Stimulated activated CD4-positive, alpha-beta T cell treated with anti-CD3 and anti-CD28 coated beads, Interleukin-4, amount 100 ng/mL, for 48 hours (primary cell): ENCODE results near the gene DNAJC5.
"Not testable (repeated sequence)": the region's sequence is repeated elsewhere in the genome, so short reads cannot be mapped to it uniquely, and the experiment has no call there.

Source experiments
- DNase-seq, 2 donors: peaks; one replicate each; pipeline ENCODE4 v3.0.0-alpha.2; 2020; ENCODE audit warnings: low read depth in 2 of 2

DNAJC5 gene

DNA sequence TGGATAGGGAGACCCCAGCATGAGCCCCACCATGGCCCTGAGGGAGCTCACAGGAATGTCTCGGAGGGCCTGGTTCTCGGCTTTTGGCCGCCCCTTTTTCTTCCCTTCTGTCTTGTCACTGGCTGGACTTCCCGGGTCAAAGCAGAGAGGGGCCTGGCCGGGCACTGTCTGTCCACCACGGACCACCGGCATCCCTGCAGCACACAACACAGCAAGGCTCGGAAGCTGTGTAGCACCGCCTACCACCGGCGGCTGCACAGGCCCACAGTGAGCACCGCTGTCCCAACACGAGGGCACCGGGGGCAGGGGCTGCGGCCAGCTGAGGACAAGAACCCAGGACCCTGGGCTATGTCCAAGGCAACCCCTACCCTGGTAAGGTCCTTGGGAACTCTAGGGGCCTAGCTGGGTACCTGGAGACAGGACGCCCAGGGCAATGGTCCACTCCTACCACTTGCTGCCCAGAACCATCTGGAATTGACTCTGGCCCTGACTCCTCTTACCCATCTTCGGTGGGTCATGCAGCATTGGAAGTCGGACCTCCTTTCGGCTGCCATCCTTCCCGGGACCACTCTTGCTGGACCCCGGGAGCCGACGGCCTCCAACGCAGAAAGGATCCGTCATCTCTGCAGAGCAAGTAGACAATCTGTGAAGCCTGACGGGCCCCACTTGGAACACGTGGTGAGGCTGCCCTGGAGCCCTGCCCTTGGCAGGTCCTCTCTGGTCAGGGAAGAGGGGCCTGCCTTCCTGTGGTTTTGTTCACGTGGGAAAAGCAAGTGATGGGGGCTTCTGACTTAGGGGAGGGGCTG lies 72.6 kb downstream of the DNAJC5 start:
- DNase-seq = no peak

DNA sequence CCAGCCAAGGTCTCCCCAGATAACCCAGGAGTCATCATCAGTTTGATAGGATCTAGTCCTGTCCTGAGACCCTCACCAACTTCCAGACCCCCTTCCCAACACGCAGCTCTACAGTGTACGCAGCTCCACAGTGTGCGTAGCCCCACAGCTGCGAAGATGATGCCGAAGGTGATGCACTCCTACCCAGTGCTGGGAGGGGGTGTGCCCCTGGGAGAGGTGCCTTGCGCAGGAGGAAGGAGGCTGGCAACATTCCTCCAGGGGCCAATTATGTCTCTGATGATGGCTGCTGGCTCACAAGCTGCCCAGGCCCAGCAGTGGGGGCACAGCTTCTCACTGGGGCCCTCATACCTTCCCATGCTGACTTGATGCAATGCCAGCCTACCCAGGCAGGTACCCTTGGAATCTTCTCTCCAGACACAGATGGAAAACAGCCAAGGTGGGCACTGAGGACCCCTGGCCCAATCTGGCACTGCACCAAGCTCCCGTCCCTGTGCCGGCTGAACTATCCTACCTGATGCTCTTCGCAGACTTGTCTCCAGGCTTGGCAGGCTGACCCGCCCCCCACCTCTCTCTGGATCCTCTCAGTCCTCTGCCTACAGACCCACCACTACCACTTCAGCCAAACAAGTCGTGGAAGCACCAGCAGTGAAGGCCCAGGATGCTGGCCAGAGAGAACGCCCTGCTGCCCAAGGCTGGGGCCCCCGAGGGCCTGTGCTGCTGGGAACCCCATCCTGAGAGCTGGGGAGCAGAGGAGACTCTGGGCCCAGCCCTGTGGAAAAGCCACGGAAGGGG lies 73.4 kb downstream of the DNAJC5 start:
- DNase-seq = no peak

DNA sequence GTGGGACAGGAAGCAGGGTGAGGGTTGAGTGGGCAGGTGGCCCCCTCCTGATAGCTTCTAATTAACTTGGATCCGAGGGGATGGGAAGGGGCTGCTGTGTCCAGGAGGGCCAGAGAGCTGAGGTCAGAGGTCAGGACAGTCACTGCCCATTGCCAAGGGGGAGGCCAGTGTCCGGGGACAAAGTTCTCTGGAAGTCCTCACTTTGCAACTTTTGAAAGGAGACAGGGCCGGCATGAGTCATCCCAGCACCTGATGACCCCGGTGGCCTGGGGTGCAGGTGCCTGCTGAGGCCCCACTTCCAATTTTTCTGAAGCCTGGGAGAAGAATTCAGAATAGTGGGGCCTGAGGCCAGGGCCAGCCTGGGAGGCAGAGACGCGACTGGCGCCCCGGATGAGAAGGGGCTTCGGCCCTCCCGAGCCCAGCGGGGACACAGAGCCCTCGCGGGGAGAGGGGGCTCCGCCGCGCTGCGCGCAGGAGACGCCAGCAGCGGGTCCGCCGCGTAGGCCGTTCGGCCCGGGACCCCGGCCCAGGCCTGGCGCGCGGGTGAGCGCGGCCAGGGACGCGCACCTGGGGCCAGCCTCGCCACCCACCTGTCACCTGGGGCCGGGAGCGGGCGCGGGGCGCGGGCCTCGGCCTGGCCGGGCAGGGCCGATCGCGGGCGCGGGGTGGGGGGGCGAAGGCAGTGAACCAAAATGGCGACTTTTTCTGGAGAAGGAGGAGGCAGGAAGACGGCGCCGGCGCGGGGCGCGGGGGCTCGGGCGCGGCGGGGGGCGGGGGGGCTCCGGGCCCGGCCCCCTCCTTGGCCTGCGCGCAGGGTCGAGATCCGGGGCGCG lies 74.2 kb downstream of the DNAJC5 start:
- no peak for DNase-seq

DNA sequence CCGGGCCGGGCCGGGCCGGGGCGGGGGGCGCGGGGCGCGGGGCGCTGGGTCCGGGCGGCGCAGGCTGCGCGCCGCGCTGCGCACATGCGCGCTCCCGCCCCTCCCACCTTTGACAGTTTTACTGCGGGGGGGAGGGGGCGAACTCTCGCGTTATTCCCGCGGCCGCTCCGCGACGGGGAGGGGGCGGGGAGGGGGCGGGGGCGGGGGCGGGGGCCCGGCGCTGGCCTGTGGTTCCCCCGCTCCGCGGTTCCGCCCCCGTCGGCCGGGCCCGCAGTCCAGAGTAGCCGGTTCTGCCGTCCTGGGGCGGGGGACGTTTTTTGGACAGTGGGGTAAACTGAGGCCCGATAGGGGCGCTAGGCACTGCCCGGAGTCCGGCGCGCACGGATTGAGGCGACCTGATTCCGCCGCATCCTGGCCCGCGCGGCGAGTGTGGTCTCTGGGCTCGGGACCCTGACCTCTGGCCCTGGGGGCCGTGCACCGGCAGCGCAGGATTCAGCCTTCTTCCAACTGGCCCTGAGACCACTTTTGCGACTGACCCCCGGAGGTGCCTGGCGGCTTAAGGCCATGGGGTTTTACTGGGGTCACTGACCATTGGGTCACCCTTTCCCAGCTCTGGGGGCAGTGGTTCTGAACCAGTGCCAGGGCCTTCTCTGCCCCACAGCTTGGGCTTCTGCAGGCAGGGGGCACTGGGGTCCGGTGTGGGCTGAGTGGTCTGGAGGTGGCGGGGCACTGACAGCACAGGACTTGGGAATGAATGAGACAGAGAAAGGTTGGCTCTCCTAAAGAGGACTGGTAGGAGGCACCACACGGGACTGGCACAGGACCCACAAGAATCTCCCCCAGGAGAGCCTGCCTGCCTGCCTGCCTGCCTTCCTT lies 75.2 kb downstream of the DNAJC5 start, which contains the start of gene ZNF512B:
Gene ZNF512B, minus strand, starts transcription at position 93 of the 876 bp plus-strand sequence. CDS start 1,980 bp downstream, outside the sequence.
- DNase-seq = peak in 1 of 2 donors; percentile 61

DNA sequence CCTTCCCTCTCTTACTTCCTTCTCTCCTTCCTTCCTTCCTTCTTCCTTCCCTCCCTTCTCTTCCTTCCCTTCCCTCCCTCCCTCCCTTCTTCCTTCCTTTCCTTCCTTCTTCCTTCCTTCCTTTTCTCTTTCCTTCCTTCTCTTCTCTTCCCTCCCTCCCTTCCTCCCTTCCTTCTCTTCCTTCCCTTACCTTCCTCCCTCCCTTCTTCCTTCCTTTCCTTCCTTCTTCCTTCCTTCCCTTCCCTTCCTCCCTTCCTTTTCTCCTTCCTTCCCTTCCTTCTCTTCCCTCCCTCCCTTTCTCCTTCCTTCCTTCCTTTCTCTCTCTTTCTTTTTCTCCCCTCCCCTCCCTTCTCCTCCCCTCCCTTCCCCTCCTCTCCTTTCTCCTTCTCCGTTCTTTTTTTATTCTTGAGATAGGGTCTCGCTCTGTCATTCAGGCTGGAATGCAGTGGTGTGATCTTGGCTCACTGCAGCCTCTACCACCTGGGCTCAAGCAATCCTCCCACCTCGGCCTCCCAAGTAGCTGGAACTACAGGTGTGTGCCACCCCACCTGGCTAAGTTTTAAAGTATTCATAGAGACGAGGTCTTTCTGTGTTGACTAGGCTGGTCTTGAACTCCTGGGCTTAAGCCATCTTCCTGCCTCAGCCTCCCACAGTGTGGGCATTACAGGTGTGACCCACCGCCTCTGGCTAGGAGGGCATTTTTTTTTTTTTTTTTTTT lies 75.9 kb downstream of the DNAJC5 start:
- no peak for DNase-seq

DNA sequence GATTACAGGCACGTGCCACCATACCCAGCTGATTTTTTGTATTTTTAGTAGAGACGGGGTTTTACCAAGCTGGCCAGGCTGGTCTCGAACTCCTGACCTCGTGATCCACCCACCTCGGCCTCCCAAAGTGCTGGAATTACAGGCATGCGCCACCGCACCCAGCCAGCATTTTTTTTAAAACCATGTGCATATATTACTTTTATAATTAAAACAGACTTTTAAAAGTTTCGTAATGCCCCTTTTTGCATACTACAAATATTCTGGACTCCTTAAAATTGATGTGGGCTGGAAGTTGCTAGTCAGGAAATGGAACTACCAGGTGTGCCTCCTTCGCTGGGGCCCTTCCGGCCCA lies 77.0 kb downstream of the DNAJC5 start:
- DNase-seq = not testable (repeated sequence)

DNA sequence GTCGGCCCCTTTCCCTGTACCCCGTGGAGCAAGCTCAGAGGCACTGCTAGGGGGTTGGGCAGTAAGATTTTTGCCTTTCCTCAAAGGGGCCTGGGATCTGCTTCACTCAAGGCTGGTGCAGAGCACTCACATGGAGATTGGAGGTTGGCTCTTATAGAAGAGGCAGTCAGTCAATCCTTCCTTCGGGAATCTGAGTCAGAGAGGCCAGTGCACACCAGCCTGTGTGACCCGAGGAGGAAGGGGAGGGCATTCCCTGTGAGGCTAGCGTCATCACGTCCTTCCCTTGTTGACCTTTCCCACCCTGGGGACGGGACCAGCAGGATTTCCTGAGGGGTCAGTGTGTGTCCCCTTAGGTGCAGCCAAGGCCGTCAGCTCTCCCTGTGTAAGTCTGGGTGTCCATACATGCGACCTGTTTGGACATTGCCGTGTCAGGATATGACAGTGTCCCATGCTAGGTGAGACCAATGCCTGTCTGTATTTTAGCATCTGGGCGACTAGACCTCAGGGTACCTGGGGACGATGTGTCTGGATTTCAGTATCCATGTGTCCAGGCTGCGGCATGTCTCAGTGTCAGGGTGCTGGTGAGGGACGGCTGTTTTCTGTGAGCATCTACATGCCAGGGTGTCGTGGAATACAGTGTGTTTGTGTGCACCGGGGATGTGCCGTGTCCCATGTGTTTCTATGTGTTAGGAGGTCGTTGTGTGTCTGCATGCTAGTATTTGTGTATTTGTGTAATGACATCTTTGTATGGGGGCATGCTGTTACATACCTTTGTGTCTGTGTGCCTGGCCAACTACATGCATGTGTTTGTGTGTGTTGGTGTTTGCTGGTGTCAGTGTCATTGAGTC lies 77.6 kb downstream of the DNAJC5 start:
- DNase-seq = no peak

DNA sequence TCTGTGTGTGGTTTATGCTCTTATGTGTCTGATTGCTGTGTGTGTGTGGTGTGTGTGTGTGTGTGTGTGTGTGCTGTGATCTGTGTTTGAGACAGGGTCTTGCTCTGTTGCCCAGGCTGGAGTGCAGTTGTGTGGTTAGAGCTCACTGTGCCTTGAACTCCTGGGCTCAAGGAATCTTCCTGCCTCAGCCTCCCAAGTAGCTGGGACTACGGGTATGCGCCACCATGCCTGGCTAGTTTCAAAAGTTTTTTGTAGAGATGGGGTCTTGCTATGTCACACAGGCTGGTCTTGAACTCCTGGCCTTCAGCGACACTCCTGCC lies 78.2 kb downstream of the DNAJC5 start:
- no peak for DNase-seq

DNA sequence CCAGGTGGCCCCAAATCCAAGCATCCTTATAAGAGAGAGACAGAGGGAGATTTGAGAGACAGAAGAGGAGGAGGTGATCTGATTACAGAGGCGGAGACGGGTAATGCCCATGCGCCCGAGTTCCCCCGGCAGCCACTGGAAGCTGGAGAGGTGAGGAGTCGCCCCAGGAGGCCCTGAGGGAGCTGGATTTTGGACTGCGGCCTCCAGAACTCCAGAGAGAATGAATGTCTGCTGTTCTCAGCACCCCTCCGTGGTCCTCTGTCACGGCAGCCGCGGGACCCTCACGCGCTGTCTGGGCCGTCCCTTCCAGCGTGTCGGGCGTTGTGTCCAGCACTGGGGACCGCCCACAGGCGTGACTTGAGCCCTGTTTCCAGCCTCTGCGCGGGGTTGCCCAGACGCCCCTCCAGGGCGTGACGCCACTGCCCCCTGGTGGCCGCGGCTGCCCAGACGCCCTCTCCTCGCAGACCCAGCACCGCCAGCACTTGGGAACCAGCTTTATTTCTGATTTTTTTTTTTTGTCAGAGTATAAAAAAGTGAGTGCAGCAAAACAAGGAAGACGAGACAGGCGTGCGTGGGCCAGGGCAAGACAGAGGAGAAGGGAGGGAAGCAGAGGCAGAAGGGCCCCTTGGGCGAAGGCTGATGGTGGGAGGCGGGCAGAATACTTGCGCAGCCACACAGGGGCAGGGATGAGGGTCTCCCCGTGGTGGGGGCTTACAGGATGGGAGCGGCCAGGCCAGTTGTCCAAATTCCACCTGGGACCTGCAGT lies 78.9 kb downstream of the DNAJC5 start:
- DNase-seq = peak; percentile 68 to 76

DNA sequence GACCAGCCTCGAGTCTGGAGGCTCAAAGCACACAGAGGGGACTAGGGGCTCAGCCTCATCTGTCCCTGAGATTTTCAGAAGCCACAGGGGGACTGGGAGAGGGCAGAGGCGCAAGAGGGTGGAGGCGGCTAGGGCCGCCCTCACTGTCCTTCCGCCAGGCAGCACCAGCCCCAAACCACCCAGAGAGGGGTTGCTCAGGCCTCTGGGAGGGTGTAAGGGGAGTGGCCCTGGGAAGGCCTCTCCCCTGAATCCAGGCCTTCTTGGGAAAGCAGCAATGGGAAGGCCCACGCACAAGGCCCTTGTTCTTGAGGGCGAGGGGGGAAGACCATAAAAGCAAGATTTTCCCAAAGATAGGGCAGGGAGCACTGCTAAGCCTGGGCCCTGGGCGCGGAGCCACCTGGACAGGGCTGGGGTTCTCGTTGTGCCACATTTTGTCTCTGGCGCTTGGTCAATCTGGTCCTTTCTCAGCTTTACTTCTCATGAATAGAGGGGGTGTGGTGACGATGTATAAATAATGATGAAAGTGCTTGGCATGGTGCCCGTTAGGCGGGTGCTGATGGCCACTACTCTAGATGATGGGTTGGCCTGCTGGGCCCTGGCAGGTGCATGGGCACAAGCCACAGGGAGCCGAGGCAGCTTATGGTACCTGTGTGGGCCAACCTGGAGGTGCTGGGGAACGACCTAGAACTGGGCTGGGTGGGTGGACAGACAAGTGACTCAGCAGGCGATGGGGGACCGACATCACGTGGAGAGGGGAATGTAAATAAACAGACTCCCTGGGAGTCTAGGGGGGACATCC lies 79.7 kb downstream of the DNAJC5 start:
- no peak for DNase-seq

DNA sequence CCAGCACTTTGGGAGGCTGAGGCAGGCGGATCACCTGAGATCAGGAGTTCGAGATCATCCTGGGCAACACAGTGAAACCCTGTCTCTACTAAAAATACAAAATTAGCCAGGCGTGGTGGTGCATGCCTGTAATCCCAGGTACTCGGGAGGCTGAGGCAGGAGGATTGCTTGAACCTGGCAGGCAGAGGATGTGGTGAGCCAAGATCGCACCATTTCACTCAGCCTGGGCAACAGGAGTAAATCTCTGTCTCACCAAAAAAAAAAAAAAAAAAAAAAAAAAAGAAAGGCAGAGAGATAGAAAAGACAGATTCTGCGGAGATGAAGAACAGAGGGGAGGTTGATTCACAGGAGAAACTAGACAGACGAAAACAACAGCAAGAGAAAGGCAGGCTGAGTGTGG lies 81.6 kb downstream of the DNAJC5 start:
- not testable (repeated sequence) for DNase-seq

DNA sequence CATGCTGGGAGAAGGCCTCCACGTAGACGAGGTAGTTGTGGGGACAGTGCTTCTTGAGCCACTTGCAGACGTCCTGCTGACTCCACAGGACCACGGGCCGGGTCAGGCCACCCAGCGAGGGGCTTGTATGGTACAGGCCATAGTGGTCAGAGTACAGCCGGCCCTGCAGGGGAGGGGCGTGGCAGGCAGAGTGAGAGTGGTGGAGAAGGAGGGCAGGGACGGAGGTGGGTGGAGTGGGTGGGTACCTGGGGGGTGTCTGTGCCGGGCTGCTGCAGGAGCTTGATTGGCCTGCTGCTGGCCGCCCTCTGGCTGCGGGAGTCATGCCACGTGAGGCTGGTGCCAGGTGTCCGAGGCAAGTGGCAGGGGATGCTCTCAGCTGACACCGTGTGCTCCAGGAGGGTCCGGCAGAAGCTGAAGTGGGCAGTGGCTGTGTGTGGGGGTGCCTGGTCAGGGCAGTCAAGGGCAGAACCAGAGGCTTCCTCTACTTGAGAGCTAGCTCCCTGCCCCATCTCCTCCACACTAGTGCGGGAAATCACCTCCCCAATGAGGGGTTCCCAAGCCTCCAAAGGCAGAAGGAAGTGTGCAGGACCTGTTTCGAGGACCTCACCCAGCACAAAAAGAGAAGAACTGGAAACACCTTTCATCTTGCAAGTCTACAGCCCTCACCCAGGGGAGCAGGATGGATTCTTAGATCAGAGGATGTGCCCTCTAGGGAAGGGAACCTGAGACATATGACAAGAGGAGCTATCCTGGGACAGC lies 82.2 kb downstream of the DNAJC5 start:
- DNase-seq = no peak

DNA sequence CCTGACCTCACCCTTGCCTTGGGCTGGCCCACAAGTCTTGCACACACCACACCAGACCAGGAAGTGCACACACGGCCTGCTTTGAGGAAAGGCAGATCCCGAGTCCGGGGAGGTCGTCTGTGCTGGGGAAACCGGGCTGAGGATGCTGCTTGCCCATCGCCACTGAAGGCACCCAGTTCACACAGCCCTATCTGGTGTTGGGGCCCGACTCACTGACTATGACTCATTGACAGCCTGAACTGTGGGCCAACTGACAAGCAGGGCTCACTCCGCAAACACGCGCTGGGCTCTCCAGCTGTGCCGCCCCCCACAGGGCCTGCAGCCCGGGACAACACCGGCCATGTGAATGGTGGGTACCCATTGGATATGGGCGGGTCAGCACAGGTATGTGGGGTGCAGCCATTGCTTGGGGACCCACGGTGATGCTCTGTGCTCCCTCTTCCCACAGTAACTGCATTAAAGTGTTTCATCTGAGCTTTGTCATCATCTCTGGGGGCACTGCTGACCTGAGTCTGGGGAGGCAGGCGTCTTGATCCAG lies 82.9 kb downstream of the DNAJC5 start:
- peak in 1 of 2 donors; percentile 38 for DNase-seq

DNA sequence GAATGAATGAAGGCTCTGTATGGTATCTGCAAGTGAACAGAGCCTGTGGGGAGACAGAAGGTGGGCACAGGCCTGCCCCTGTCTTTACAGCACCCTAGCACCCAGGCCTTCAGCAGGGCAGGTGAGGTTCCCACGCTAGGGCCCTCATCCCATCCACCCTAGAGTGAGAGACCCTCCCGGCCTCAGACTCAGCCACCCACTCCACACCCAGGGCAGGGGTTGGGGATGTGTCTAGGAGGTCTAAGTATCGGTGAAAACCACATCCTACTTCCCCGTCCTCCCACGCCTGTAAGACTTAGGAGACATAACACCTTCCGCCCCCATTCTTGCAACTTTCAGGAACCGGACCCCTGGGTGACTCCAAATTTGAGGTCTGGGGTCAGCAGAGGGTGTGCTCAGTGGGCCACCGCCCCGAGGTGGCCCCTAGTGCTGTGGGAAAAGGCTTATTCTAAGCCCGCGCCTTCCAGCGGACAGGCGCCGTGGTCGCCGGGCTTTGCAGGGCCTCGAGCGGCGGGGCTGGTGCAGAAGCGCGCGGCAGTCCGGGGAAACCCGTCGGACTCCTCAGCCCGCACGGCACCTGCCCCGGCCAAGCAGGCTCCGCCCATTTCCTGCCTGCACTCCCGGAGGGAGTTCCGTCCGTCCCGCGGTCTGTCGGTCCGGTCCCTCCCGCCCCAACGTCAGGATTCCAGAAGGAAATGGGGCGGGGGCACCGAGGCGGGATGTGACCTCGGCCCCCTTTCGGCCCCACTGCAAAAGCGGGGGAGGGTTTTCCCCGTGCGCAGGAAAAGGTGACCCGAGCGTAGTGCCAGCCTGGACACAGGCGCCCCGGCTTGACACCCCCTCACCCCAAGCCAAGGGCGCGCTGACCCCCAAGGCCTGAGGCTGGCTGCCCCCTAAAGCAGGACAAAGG lies 83.6 kb downstream of the DNAJC5 start:
- peak; percentile 35 to 61 for DNase-seq

DNA sequence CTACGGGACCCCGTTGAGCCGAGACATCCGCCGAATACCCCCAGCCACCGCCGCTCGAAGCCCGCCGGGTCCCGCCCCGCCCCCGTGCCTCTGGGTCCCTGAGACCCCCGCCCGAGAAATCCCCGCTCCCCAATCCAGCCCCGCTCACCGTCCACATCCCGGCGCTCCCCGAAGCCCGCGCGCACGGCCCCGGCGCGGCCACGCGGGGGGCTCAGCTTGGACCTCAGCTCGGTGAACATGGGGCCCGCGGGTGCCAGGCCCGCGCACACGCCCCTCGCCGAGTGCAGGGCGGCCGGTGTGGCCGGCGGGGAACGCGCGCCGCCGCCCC lies 84.3 kb downstream of the DNAJC5 start:
- DNase-seq = no peak
